ENCODE measurements around the gene CSGALNACT2. TPM values are rescaled to one million over a fixed set of nuclear protein-coding genes. Genes with fewer than 3 reads are reported as not detected.

CSGALNACT2 gene
- total and polyA plus RNA-seq, 7 experiments from 2014 or later, result 19.0 to 57.5 (median 50.4) TPM

DNA sequence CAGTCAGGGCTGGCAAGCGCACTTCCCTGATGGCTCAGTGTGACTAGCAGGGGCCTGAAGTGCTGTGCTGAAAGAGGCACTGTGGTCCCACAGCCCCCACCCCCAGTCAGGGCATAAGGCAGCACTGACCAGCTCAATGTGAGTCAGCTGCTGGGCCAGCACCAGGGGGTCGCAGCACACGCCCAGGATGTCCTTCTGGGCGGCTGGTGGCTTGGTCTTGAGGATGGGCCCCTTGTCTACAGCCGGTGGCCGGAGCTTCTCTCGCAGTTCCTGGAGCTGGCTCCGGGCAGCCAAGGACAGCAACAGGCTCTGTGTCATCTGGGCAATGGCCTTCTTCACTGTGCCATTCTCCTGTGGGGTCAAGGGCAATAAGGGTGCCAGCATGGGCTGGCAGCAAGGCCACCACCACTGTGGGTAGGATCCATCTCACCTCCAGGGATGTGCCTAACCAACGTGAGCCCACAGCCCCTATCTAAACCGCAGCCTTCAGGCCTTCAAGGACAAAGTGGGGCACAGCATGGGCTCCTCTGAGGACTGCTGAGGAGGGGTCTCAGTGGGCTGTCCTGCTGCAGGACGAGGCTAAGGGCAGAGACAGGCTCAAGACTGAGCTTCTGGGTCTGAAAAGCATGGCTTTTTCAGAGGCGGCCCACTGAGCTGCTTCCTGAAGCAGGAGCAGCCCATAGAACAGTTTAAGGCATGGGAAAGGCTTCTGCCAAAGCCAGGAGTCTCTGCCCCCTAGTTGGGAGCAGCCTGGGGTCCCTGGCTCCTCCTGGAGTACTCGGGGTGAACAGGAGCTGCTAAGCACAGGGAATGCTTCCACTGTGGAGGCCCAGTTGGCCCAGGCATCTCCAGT lies 62.5 kb downstream of the CSGALNACT2 start:
- Histone ChIP-seq H3K4me1 (ENCODE audit: control insufficient read depth in 2 of 2, insufficient read depth in 2 of 2, low read length in 2 of 2) (peaks cover 0 to 5% of the 10 kb centered on the region in 2 donors), H3K9me3 (ENCODE audit: control insufficient read depth in 2 of 3, low read length in 3 of 3) (no peaks in the 10 kb centered on the region), H3K4me3 (ENCODE audit: low read length) (no peak overlapping the region), H3K27me3 (ENCODE audit: control insufficient read depth in 2 of 2, insufficient read depth in 2 of 2, low read length in 2 of 2) (no peaks in the 10 kb centered on the region), H3K36me3 (ENCODE audit: control insufficient read depth in 2 of 3, insufficient read depth in 3 of 3, low read length in 3 of 3) (no peaks in the 10 kb centered on the region), H3K27ac (ENCODE audit: low read depth, low read length) (no peak overlapping the region)
- DNase-seq (no peak), ATAC-seq (no peak)
- Mint-ChIP-seq H3K27ac (no peak overlapping the region), H3K4me3 (peak overlapping the region in 5 of 10 donors; percentile 23 to 79 (median 29)), H3K4me1 (peaks cover 0 to 9% (median 6%) of the 10 kb centered on the region in 7 donors), H3K27me3 (no peaks in the 10 kb centered on the region), H3K36me3 (no peaks in the 10 kb centered on the region), H3K9me3 (no peaks in the 10 kb centered on the region)
- intact Hi-C loops (cut with micrococcal nuclease), result loop anchor here (5.0 to 10.0 kb wide), 3 partner anchors 78 to 336 kb away; no protein-coding TSS in a partner anchor
- ChIA-PET POLR2A (interaction anchor here (0.6 to 2.0 kb wide), 3 partner anchors 62 to 254 kb away, joined by 3 to 6 read pairs (median 3); no protein-coding TSS in a partner anchor), CTCF (interaction anchor here (0.6 to 1.7 kb wide), 3 partner anchors 9 to 284 kb away, joined by 3 to 5 read pairs (median 5); no protein-coding TSS in a partner anchor)

DNA sequence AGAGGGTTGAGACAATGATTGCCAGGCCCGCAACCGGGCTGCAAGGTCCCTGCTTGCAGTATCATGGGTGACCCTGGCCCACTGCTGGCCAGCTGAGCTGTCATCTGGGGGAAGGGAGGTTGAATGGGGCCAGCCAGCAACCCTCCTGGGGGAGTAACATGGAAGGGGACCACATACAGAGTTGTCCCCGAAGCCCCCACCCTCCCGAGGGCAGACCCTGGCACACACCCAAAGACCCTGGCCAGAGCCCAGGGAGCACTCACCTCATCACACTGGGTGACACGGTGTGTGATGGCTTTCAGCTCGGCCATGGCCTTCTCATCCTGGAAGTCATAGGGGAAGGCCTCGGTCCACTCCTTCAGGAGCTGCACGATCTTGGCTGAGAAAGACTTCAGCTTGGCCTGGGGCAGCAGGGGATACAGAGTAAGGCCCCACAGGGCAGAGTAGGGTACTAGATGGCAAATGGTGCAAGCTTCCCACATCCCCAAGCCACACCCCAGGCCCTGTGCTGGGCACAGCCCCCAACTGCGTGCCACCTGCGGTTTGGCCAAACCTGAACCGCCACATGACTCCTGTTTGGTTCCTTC lies 63.4 kb downstream of the CSGALNACT2 start:
- DNase-seq, result peak in 1 of 9 donors; percentile 18
- ChIA-PET POLR2A (interaction anchor here (0.9 to 2.0 kb wide), 3 partner anchors 49 to 64 kb away, joined by 5 to 6 read pairs (median 6); partner anchors contain the start of gene CSGALNACT2), CTCF (interaction anchor here (0.6 to 1.7 kb wide), 6 partner anchors 8 to 283 kb away, joined by 3 to 5 read pairs (median 4); no protein-coding TSS in a partner anchor)
- intact Hi-C loops (cut with micrococcal nuclease), result loop anchor here (1.0 to 10.0 kb wide), 4 partner anchors 63 to 337 kb away; partner anchors contain the start of gene CSGALNACT2 (in 2 of the 2)
- Histone ChIP-seq H3K27ac (ENCODE audit: low read depth, low read length) (no peak overlapping the region), H3K4me1 (ENCODE audit: control insufficient read depth in 2 of 2, insufficient read depth in 2 of 2, low read length in 2 of 2) (peaks cover 0 to 5% of the 10 kb centered on the region in 2 donors), H3K4me3 (ENCODE audit: low read length) (peak overlapping the region; percentile 55), H3K36me3 (ENCODE audit: control insufficient read depth in 2 of 3, insufficient read depth in 3 of 3, low read length in 3 of 3) (no peaks in the 10 kb centered on the region), H3K27me3 (ENCODE audit: control insufficient read depth in 2 of 2, insufficient read depth in 2 of 2, low read length in 2 of 2) (no peaks in the 10 kb centered on the region), H3K9me3 (ENCODE audit: control insufficient read depth in 2 of 3, low read length in 3 of 3) (no peaks in the 10 kb centered on the region)
- Mint-ChIP-seq H3K4me1 (peaks cover 0 to 9% (median 6%) of the 10 kb centered on the region in 7 donors), H3K36me3 (no peaks in the 10 kb centered on the region), H3K9me3 (no peaks in the 10 kb centered on the region), H3K27ac (no peak overlapping the region), H3K27me3 (no peaks in the 10 kb centered on the region), H3K4me3 (peak overlapping the region in 8 of 10 donors; percentile 77 to 85 (median 79))
- ATAC-seq, result no peak

DNA sequence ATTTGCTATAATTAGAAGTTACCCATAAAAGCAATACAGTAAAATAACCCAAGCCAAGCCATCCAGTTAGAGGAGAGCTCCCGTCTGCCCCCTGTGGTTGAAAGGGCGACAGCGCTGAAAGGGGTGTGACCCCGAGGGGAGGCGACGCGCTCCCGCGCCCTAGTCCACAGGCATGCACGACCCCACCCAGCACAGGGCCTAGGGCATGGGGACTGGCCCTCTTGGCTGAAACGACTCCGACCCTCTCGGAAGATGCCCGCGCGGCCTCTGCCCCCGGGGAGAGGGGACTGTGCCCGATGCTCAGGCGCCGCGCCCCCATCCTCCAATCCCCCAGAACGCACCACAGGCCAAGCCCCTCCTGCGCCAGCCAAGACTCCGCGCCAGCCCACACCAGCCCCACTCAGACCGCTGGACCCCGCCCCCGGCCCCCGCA lies 64.0 kb downstream of the CSGALNACT2 start:
- ChIA-PET POLR2A (interaction anchor here (0.9 to 2.0 kb wide), 3 partner anchors 50 to 64 kb away, joined by 5 to 6 read pairs (median 6); partner anchors contain the start of gene CSGALNACT2), CTCF (interaction anchor here (1.0 to 1.7 kb wide), 3 partner anchors 8 to 147 kb away, joined by 3 to 5 read pairs (median 3); no protein-coding TSS in a partner anchor)
- Mint-ChIP-seq H3K4me3 (peak overlapping the region; percentile 77 to 87 (median 80)), H3K4me1 (peaks cover 0 to 9% (median 6%) of the 10 kb centered on the region in 7 donors), H3K27ac (peak overlapping the region in 3 of 9 donors; percentile 26 to 77 (median 42)), H3K27me3 (no peaks in the 10 kb centered on the region), H3K36me3 (no peaks in the 10 kb centered on the region), H3K9me3 (no peaks in the 10 kb centered on the region)
- Histone ChIP-seq H3K36me3 (ENCODE audit: control insufficient read depth in 2 of 3, insufficient read depth in 3 of 3, low read length in 3 of 3) (no peaks in the 10 kb centered on the region), H3K27ac (ENCODE audit: low read depth, low read length) (no peak overlapping the region), H3K27me3 (ENCODE audit: control insufficient read depth in 2 of 2, insufficient read depth in 2 of 2, low read length in 2 of 2) (no peaks in the 10 kb centered on the region), H3K4me3 (ENCODE audit: low read length) (peak overlapping the region; percentile 55), H3K4me1 (ENCODE audit: control insufficient read depth in 2 of 2, insufficient read depth in 2 of 2, low read length in 2 of 2) (peaks cover 0 to 5% of the 10 kb centered on the region in 2 donors), H3K9me3 (ENCODE audit: control insufficient read depth in 2 of 3, low read length in 3 of 3) (no peaks in the 10 kb centered on the region)
- ATAC-seq, result peak; percentile 69
- intact Hi-C loops (cut with micrococcal nuclease), result loop anchor here (1.0 to 10.0 kb wide), 4 partner anchors 64 to 337 kb away; partner anchors contain the start of gene CSGALNACT2 (in 2 of the 2)
- peak in 7 of 9 donors; percentile 22 to 52 (median 48) for DNase-seq

DNA sequence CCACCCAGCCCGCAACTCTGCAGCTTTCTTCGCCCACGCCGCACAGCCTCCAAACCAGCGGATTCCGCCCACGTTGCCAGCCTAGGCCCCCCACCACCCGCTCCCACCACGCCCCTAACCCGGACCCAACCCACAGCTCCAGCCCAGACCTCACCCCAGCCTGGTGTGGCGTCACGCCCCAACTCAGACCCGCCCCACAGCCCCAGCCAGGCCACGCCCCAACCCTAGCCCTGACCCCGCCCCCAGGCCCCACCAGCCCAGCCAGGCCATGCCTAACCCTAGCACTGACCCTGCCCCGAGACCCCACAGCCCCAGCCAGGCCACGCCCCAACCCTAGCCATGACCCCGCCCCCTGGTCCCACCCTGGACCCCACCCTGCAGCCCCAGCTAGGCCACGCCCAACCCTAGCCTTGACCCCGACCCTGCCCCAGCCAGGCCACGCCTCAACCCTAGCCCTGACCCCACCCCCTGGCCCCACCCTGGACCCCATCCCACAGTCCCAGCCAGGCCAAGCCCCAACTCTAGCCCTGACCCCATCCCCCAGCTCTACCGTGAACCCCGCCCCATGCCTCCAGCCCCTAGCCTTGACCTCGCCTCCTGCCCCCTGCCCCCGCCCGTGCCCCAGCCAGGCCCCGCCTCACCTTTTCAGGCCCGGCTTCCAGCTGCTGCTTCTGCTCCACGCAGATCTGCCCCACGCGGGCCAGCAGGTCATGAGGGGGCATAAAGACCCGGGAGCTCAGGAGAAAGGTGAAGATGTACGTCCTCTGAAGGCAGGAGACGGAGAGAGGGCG lies 64.6 kb downstream of the CSGALNACT2 start:
- CTCF ChIA-PET, result interaction anchor here (1.4 kb wide), 1 partner anchor 146 kb away, joined by 3 read pairs; no protein-coding TSS in a partner anchor
- intact Hi-C loops (cut with micrococcal nuclease), result loop anchor here (1.0 to 10.0 kb wide), 5 partner anchors 65 to 338 kb away; partner anchors contain the start of gene CSGALNACT2 (in 2 of the 2)
- Mint-ChIP-seq H3K36me3 (no peaks in the 10 kb centered on the region), H3K4me1 (peaks cover 0 to 9% (median 6%) of the 10 kb centered on the region in 7 donors), H3K27me3 (no peaks in the 10 kb centered on the region), H3K27ac (no peak overlapping the region), H3K9me3 (no peaks in the 10 kb centered on the region), H3K4me3 (peak overlapping the region in 7 of 10 donors; percentile 77 to 87 (median 79))
- peak in 4 of 9 donors; percentile 8 to 63 (median 16) for DNase-seq
- H3K36me3 ChIP-seq (ENCODE audit: control insufficient read depth in 2 of 3, insufficient read depth in 3 of 3, low read length in 3 of 3), result no peaks in the 10 kb centered on the region
- POLR2A ChIA-PET, result interaction anchor here (1.3 to 2.0 kb wide), 4 partner anchors 64 to 145 kb away, joined by 4 to 7 read pairs (median 6); partner anchors contain the start of gene CSGALNACT2
- no peak overlapping the region for H3K4me3 ChIP-seq (ENCODE audit: low read length)
- H3K4me1 ChIP-seq (ENCODE audit: control insufficient read depth in 2 of 2, insufficient read depth in 2 of 2, low read length in 2 of 2), result peaks cover 0 to 5% of the 10 kb centered on the region in 2 donors
- H3K27me3 ChIP-seq (ENCODE audit: control insufficient read depth in 2 of 2, insufficient read depth in 2 of 2, low read length in 2 of 2), result no peaks in the 10 kb centered on the region
- no peak overlapping the region for H3K27ac ChIP-seq (ENCODE audit: low read depth, low read length)
- H3K9me3 ChIP-seq (ENCODE audit: control insufficient read depth in 2 of 3, low read length in 3 of 3), result no peaks in the 10 kb centered on the region
- ATAC-seq, result peak; percentile 54

DNA sequence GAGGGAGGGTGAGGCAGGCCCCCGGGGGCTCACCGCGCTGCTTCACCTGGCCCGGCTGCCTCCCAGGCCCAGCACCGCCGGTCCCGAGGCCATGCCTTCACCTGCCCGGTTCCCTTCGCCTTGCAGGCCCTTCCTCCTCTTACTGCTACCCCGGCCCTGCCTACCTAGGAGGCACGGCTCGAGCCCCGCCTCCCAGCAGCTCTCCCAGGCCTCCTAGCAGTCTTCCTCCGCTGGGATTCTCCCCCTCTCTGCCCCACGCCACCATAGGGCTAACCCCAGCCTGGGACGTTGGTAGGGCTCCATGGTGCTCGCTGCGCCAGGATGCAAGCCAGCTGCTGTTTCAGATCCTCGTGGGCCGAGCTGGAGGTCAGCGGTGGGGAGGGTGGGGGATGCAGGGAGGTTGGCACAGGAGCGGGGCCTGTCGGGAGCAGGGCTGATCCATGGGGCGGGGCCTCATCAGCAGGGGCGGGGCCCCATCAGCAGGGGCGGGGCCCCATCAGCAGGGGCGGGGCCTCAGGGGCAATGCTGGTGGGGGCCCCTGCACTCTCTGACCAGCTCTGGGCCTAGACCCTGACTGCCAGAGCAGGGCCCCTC lies 65.3 kb downstream of the CSGALNACT2 start:
- peak overlapping the region in 3 of 10 donors; percentile 49 to 79 (median 60) for H3K4me3 Mint-ChIP-seq
- CTCF ChIA-PET, result interaction anchor here (0.6 to 3.8 kb wide), 2 partner anchors 60 to 145 kb away, joined by 3 to 13 read pairs; no protein-coding TSS in a partner anchor
- intact Hi-C loops (cut with micrococcal nuclease), result loop anchor here (1.0 to 10.0 kb wide), 7 partner anchors 27 to 339 kb away; partner anchors contain the start of gene RET (in 1 of the 2)
- H3K9me3 Mint-ChIP-seq, result no peaks in the 10 kb centered on the region
- H3K4me1 Mint-ChIP-seq, result peaks cover 0 to 9% (median 6%) of the 10 kb centered on the region in 7 donors
- no peak overlapping the region for H3K27ac ChIP-seq (ENCODE audit: low read depth, low read length)
- no peaks in the 10 kb centered on the region for H3K36me3 ChIP-seq (ENCODE audit: control insufficient read depth in 2 of 3, insufficient read depth in 3 of 3, low read length in 3 of 3)
- H3K27ac Mint-ChIP-seq, result no peak overlapping the region
- POLR2A ChIA-PET, result interaction anchor here (1.3 to 1.5 kb wide), 2 partner anchors 65 to 144 kb away, joined by 4 to 7 read pairs; partner anchors contain the start of gene CSGALNACT2
- H3K9me3 ChIP-seq (ENCODE audit: control insufficient read depth in 2 of 3, low read length in 3 of 3), result no peaks in the 10 kb centered on the region
- peak; percentile 40 for ATAC-seq
- H3K27me3 Mint-ChIP-seq, result no peaks in the 10 kb centered on the region
- peak in 4 of 9 donors; percentile 12 to 55 (median 18) for DNase-seq
- H3K27me3 ChIP-seq (ENCODE audit: control insufficient read depth in 2 of 2, insufficient read depth in 2 of 2, low read length in 2 of 2), result no peaks in the 10 kb centered on the region
- H3K4me1 ChIP-seq (ENCODE audit: control insufficient read depth in 2 of 2, insufficient read depth in 2 of 2, low read length in 2 of 2), result peaks cover 0 to 5% of the 10 kb centered on the region in 2 donors
- H3K4me3 ChIP-seq (ENCODE audit: low read length), result no peak overlapping the region
- no peaks in the 10 kb centered on the region for H3K36me3 Mint-ChIP-seq
